ENCODE results near the gene GPR18.

The GPR18 gene

DNA sequence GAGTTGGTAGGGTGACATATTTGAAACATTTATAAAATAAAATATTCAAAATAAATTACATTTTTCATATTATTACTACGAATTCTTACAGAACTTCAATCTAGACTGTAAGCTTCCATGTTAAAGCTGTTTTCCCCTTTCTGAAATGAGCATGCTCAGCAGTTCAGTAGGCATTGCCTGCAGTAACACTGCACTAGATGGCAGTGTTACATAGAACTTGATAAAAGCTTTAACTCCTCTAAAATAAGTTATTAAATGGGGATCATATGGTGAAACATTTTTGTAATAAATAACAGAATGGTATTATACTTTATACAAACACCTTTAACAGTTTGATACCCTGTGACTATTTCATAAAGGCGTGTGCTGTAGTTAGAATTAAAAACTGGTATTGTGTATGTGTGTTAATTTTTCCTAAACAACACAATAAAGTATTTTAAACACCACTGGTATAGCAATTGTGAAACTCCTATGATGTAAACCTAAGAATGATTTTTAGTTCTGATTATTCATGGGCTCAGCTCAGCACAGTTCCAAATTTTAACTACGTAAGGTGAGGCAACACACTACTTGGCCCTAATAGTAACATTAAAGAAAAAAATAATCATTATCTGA lies 11.6 kb upstream of the GPR18 start:
- no peak overlapping the region for H3K4me3 ChIP-seq (ENCODE audit: low read depth, low read length)
- DNase-seq (ENCODE audit: low read depth) = peak; percentile 87
- TF ChIP-seq, protein P1, sequence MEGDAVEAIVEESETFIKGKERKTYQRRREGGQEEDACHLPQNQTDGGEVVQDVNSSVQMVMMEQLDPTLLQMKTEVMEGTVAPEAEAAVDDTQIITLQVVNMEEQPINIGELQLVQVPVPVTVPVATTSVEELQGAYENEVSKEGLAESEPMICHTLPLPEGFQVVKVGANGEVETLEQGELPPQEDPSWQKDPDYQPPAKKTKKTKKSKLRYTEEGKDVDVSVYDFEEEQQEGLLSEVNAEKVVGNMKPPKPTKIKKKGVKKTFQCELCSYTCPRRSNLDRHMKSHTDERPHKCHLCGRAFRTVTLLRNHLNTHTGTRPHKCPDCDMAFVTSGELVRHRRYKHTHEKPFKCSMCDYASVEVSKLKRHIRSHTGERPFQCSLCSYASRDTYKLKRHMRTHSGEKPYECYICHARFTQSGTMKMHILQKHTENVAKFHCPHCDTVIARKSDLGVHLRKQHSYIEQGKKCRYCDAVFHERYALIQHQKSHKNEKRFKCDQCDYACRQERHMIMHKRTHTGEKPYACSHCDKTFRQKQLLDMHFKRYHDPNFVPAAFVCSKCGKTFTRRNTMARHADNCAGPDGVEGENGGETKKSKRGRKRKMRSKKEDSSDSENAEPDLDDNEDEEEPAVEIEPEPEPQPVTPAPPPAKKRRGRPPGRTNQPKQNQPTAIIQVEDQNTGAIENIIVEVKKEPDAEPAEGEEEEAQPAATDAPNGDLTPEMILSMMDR (conservative IDR thresholded peaks at IDR 0.05; ENCODE audit: low read depth, low read length) = peak; percentile 85

DNA sequence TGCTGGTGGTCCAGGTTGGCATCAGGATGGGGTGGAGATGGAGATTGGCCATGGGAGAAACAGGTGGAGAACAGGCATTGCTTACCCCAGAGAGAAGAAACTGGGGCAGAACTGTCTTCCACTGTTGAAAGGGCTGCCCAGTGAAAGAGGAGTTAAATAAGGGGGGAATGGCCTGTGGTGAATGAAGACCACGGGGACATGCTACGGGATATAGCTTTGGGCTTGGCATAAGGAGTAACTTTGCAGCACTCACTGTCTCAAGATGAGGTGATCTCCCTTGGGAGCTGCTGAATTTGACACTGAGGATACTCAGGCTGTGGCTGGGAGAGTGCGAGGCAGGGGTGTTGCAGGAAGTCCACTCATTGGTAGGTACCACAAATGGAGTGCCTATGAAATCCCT lies 10.6 kb upstream of the GPR18 start:
- no peak overlapping the region for H3K4me3 ChIP-seq (ENCODE audit: low read depth, low read length)
- TF ChIP-seq, protein P1 (conservative IDR thresholded peaks at IDR 0.05; ENCODE audit: low read depth, low read length) = no peak
- no peak for DNase-seq (ENCODE audit: low read depth)

DNA sequence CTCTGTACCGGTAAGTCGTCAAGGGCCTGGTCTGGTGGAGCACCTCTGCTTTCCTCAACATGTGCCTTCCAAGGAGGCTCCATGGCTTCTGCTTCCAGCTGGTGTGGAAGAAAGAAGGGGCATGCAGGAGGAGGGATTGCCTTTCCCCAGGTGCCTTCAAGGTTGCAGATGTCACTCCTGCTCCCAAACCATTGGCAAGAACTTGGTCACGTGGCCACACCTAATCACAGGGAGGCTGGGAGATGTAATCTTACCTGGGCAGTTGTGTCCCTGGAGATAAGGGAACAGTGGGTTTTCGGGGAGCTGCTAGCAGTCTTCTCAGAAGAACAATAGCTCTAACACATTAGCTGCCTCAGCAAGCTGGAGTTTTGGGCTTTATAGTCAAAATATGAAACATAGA lies 9.7 kb upstream of the GPR18 start:
- DNase-seq (ENCODE audit: low read depth) = no peak
- TF ChIP-seq, protein P1 (conservative IDR thresholded peaks at IDR 0.05; ENCODE audit: low read depth, low read length) = no peak
- no peak overlapping the region for H3K4me3 ChIP-seq (ENCODE audit: low read depth, low read length)

DNA sequence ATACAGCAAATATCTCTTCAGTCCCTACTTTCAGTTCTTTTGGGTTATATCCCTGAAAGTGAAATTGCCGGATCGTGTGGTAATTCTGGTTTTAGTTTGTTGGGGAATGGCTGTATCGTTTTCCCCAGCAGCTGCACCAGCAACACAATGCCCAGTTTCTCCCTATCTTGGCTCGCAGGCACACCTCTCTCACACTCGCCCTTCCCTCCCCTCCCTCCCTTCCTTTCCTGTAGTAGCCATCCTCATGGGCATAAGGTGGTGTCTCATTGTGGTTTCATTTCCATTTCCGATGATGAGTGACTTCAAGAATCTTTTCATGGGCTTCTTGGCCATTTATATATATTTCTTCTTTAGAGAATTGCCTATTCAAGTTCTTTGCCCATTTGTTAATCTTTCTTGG lies 8.6 kb upstream of the GPR18 start:
- no peak for DNase-seq (ENCODE audit: low read depth)
- TF ChIP-seq, protein P1 (conservative IDR thresholded peaks at IDR 0.05; ENCODE audit: low read depth, low read length) = no peak
- H3K4me3 ChIP-seq (ENCODE audit: low read depth, low read length) = no peak overlapping the region

DNA sequence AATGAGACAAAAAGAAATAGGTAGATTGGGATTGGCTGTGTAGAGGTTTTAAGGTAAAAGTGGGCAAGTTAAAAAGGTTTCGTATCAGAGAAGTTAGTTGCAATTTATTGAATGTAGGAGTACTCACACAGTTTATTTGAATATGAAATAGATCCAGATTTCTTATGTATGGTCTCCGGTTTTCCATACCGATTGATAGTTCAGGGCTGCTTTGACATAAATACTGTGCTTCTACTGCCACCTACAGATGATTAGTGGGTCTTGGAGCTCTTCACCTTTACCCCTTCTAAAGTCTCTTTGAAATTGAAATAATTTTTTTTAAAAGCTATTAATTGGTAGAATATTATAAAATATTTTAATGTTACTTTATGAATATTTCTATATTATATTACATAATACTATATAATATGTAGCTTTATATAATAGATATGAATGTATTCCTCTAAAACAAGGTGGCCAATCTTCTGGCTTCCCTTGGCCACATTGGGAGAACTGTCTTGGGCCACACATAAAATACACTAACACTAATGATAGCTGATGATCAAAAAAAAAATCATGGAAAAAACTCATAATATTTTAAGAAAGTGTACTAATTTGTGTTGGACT lies 7.7 kb upstream of the GPR18 start:
- TF ChIP-seq, protein P1 (conservative IDR thresholded peaks at IDR 0.05; ENCODE audit: low read depth, low read length) = peak; percentile 65
- DNase-seq (ENCODE audit: low read depth) = peak; percentile 81
- no peak overlapping the region for H3K4me3 ChIP-seq (ENCODE audit: low read depth, low read length)

DNA sequence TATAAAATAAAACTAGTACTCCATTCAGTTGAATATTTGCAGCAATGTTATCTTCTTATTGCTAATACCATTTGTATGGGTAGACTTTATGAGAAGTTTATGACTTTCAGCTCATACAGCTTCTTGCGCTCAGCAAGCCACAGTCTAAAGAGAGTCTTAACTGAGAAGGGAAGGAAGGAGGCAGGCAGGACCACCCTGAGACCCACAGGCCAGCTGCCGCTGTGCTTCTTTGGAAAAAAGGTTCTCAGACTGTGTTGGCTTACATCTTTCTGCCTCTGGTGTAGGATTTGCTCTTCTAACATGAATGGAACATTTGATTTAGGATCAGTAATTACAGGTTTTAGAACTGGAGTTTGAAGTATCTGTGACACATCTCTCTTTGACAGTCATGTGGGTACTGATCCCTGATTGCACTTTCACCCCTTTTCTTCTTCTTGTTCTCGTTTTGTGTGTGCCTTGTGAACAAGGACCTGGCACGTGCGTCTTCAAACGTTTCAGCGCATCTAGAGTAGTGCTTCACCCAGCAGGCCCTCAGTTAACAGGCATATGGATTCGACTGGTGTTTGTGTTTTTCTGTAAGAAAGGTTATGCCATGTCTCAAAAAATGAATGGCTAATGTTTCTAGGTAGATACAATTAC lies 7.1 kb upstream of the GPR18 start:
- TF ChIP-seq, protein P1 (conservative IDR thresholded peaks at IDR 0.05; ENCODE audit: low read depth, low read length) = no peak
- no peak overlapping the region for H3K4me3 ChIP-seq (ENCODE audit: low read depth, low read length)
- DNase-seq (ENCODE audit: low read depth) = no peak
